Heart right ventricle (tissue), 16 donors: ENCODE measurements around the gene SYNJ2. TPM values are rescaled to one million over a fixed set of nuclear protein-coding genes. Genes with fewer than 3 reads are reported as not detected.

ENCODE experiments used
- ATAC-seq, 8 donors: fragments of 200-7000 bp; cut with Tn5 transposase; one replicate each; pipeline ENCODE4 v1.9.1; 2020; ENCODE audit warnings: mild to moderate bottlenecking in 8 of 8, moderate library complexity in 8 of 8, moderate number of reproducible peaks in 1 of 8
- DNase-seq, 2 donors: peaks; one replicate each; pipeline ENCODE4 v3.0.0-alpha.2; 2020
- H3K27ac ChIP-seq, 10 donors: fragments of 200-600 bp; sonication (generic) in 2 of 10; one replicate each; pipeline versions ENCODE4 v1.5.0 to v1.8.0; 2020 to 2022; ENCODE audit warnings: mild to moderate bottlenecking in 3 of 10
- H3K27me3 ChIP-seq, 7 donors: fragments of 200-600 bp; one replicate each; pipeline ENCODE4 v1.8.0; 2021 to 2022; ENCODE audit warnings: mild to moderate bottlenecking in 2 of 7
- H3K36me3 ChIP-seq, 9 donors: fragments of 200-600 bp; sonication (generic) in 1 of 9; one replicate each; pipeline versions ENCODE4 v1.5.0 to v1.8.0; 2020 to 2022; ENCODE audit warnings: mild to moderate bottlenecking in 2 of 9
- H3K4me1 ChIP-seq, 9 donors: fragments of 200-600 bp; sonication (generic) in 1 of 9; one replicate each; pipeline versions ENCODE4 v1.5.0 to v1.8.0; 2020 to 2022; ENCODE audit warnings: mild to moderate bottlenecking in 4 of 9
- H3K4me3 ChIP-seq, 10 donors: fragments of 200-600 bp; sonication (generic) in 2 of 10; one replicate each; pipeline versions ENCODE4 v1.5.0 to v1.8.0; 2020 to 2022; ENCODE audit warnings: mild to moderate bottlenecking in 7 of 10, moderate library complexity in 2 of 10
- H3K9me3 ChIP-seq, 11 donors: fragments of 200-600 bp in 10 of 11; sonication (generic) in 2 of 11; one replicate each; pipeline versions ENCODE4 v1.5.0 to v1.8.0; 2013 to 2022; ENCODE audit warnings: mild to moderate bottlenecking in 2 of 11, control low read depth in 1 of 11, moderate library complexity in 1 of 11
- WGBS, 2 donors: extraction: QIAGEN DNeasy Blood & Tissue Kit; methylation state at CpG; one replicate each; pipeline ENCODE4 v1.1.7; 2013; ENCODE audit warnings: inconsistent platforms in 1 of 2; 5-methylcytosine and 5-hydroxymethylcytosine counted together
- intact Hi-C, 10 donors: fragments of 100-400 bp; cut with DNase I; formaldehyde crosslinking; loops; one replicate each; pipeline versions ENCODE4 v1.11.1 to v1.14.2; 2022
- polyA plus RNA-seq, 2 donors: library from polyadenylated mRNA; stranded (reverse); fragments of 200-250 nt; gene quantifications; one replicate each; pipeline ENCODE4 v1.2.3, GENCODE V29; 2013
- total RNA-seq, 10 donors: library from RNA; stranded (reverse); fragmentation: NEBNext Ultra II Directional in 3 of 10; extraction: Animal tissue kit (Norgen Biotek cat#: 25700) in 3 of 10; gene quantifications; one replicate each; pipeline versions ENCODE4 v1.2.1 to v1.2.4, GENCODE V29; 2021 to 2023
- TF ChIP-seq, protein P1 (sequence below), 9 donors: fragments of 200-600 bp; sonication (generic) in 2 of 9; IDR thresholded peaks; one replicate each; pipeline versions ENCODE4 v1.5.0 to v1.8.0; 2021 to 2022; ENCODE audit warnings: antibody characterized with exemption in 9 of 9, mild to moderate bottlenecking in 5 of 9, moderate library complexity in 1 of 9
- donor health status: Arrhythmogenic right ventricular cardiomyopathy.
- donor health status: ischemic (EF 13 %, LVEDD 7.1; RV severe dilation, severe dysfunction).
- donor health status: healthy with polysubstance abuse.
- donor health status: DM: no; HTN: yes; CAD: no.
- donor health status: DM: no; HTN: no; CAD: no.
- donor health status: ischemic (EF 25% LVEDD 6.9; RV normal size, moderate dysfunction).
- donor health status: ischemic (EF 25% LVEDD 5.7; RV mildly dilated, moderate dysfunction).
- donor health status: healthy.
- donor health status: DM: yes; HTN: yes; CAD: no.
- donor health status: Ischemic cardiomyopathy.
- donor health status: ischemic (EF 35%, LVEDD 5.7; RV mildly dilated, moderate dysfunction).
- donor health status: nonischemic (EF 11% LVEDD 7.7; RV severe dilation, severe dysfunction).
- donor health status: DM: yes; HTN: yes; CAD: no.
- donor health status: PGD.
- donor health status: ischemic (EF 29% LVEDD 5.4; RV normal size, mild dysfunction).
- donor health status: nonischemic (EF 23%, LVEDD 6.1; RV moderate dilation, normal function).

Gene SYNJ2
- total and polyA plus RNA-seq, 12 donors = 14.0 to 27.8 (median 19.0) TPM

DNA sequence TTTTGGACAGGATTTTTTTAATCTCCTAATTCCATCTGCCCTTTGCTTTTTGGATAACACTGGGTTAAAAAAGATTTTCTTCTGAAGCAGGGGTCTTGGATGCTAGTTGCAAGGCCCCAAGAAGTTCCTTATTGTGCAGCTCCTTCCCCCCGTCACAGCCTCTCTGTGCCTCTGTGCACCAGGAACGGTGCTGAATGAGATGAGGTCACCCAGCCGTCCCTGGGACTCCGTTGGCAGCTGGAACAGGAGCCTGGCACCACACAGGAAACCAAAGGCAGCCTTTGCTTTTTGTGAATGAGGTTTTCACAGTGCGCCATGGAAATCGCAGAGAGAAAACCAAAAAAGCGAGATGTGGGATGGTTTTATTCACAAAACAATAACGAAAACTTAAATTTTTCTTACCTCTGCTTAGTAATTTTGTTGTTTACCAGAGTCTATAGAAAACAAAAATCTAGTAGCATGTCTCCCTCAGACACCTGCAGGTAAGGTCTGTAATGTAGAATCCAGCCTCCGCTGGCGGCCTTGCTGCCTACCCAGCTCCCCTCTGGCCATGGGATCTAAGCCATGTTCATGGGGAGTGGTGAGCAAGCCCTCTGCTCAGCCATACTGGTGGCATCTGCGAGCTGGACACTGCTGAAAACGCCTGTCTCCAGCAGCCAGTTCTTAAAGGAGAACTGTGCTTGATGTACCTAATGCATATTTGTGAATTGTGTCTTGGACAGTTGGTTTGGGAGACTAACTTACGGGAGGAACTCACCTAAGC is 40.4 kb upstream of the SYNJ2 start:
- DNase-seq = no peak
- Histone ChIP-seq H3K4me1 (peaks cover 0 to 5% (median 0%) of the 10 kb centered on the region in 9 donors), H3K27ac (no peak overlapping the region), H3K9me3 (no peaks in the 10 kb centered on the region), H3K36me3 (peaks cover 0 to 100% (median 73%) of the 10 kb centered on the region in 9 donors), H3K27me3 (no peaks in the 10 kb centered on the region), H3K4me3 (no peak overlapping the region)
- intact Hi-C loops = no loop called here
- ATAC-seq = peak in 1 of 8 donors; percentile 8
- 88 to 92% methylated on average over 13 of the region's 13 CpGs for WGBS, 2 donors
- TF ChIP-seq, protein P1, sequence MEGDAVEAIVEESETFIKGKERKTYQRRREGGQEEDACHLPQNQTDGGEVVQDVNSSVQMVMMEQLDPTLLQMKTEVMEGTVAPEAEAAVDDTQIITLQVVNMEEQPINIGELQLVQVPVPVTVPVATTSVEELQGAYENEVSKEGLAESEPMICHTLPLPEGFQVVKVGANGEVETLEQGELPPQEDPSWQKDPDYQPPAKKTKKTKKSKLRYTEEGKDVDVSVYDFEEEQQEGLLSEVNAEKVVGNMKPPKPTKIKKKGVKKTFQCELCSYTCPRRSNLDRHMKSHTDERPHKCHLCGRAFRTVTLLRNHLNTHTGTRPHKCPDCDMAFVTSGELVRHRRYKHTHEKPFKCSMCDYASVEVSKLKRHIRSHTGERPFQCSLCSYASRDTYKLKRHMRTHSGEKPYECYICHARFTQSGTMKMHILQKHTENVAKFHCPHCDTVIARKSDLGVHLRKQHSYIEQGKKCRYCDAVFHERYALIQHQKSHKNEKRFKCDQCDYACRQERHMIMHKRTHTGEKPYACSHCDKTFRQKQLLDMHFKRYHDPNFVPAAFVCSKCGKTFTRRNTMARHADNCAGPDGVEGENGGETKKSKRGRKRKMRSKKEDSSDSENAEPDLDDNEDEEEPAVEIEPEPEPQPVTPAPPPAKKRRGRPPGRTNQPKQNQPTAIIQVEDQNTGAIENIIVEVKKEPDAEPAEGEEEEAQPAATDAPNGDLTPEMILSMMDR (IDR thresholded peaks at IDR 0.05) = no peak

DNA sequence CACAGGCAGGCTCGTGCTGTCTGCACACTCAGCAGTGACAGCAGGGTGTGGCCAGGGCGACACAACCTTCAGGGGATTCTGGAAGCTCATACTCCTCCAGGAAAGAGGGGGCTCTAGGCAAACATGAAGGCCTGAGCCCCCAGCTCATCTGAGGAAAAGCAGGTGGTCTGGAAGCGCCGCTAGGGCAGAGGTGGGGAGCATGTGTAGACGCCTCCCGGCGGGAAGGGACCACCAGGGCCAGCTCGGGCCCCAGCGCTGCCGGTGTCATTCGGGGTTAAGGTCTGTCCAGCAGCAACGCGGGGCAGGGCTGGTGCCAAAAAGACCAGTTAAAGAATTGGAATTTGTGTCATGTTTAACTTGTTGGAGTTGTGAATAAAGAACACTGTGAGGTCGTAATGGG is 39.3 kb upstream of the SYNJ2 start:
- peaks cover 0 to 94% (median 66%) of the 10 kb centered on the region in 9 donors for H3K36me3 ChIP-seq
- H3K4me3 ChIP-seq = no peak overlapping the region
- ATAC-seq (no peak), DNase-seq (no peak)
- WGBS, 2 donors = 89 to 92% methylated on average over 14 of the region's 14 CpGs
- intact Hi-C loops = no loop called here
- TF ChIP-seq, protein P1 (IDR thresholded peaks at IDR 0.05) = no peak
- H3K9me3 ChIP-seq = no peaks in the 10 kb centered on the region
- no peaks in the 10 kb centered on the region for H3K27me3 ChIP-seq
- H3K4me1 ChIP-seq = peaks cover 0 to 5% (median 0%) of the 10 kb centered on the region in 9 donors
- H3K27ac ChIP-seq = no peak overlapping the region

DNA sequence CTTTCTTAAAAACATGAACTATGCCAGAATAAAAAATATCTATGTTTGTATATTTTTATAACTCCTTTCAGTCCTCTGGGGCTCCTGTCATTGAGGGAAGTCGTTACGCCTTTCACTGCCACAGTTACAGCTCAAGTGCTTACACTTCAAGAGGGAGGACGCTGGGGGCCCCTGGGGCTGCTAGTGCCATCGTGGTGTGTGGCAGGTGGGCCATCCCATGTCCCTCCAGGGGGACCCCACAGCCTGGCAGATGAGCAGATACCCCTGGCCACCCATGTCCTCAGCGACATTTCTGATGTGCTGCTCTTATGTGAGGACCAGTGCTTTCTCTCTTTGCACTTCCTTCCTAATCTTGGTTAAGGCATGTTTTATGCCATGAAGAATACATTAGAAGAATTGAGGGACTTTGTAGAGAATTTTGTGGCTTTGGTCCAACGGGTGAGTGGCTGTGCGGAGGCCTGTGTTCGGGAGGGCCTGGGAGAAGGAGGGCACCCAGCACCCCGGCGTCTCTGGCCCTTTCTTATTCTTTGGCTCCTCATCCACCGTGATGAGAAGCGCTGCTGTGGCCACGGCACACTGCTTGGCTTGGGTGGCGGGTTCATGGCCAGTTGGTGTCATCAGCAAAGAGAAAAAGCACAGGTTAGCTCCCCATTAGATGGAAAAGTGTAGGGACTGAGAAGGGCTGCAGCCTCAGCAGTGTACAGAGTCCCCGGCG is 38.3 kb upstream of the SYNJ2 start:
- H3K9me3 ChIP-seq = no peaks in the 10 kb centered on the region
- intact Hi-C loops = no loop called here
- WGBS, 2 donors = 89 to 90% methylated on average over 16 of the region's 16 CpGs
- peaks cover 0 to under 1% (median 0%) of the 10 kb centered on the region in 9 donors for H3K4me1 ChIP-seq
- TF ChIP-seq, protein P1 (IDR thresholded peaks at IDR 0.05) = no peak
- no peak overlapping the region for H3K27ac ChIP-seq
- H3K4me3 ChIP-seq = no peak overlapping the region
- H3K27me3 ChIP-seq = no peaks in the 10 kb centered on the region
- DNase-seq = no peak
- peaks cover 0 to 83% (median 58%) of the 10 kb centered on the region in 9 donors for H3K36me3 ChIP-seq
- ATAC-seq = no peak

DNA sequence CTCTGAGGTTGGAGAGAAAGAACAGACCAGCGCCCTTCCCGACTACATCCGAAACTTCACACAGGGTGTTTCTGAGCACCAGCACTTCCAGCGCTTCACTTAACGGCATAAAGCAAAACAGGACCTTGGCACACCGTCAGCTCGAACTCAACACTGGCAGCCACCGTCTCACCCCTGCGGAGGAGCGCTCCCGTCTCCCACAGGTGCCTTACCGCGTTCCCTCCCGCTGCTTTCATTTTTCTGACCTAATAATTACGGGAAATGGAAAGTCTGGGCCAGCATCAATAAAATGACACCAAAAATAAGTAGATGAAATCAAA is 37.7 kb upstream of the SYNJ2 start:
- H3K9me3 ChIP-seq = peaks cover 0 to 2% (median 0%) of the 10 kb centered on the region in 11 donors
- H3K36me3 ChIP-seq = peaks cover 0 to 78% (median 52%) of the 10 kb centered on the region in 9 donors
- no peaks in the 10 kb centered on the region for H3K27me3 ChIP-seq
- no peak for ATAC-seq
- no peak overlapping the region for H3K4me3 ChIP-seq
- intact Hi-C loops = no loop called here
- WGBS, 2 donors = 94 to 96% methylated on average over 15 of the region's 15 CpGs
- no peaks in the 10 kb centered on the region for H3K4me1 ChIP-seq
- DNase-seq = no peak
- no peak overlapping the region for H3K27ac ChIP-seq
- TF ChIP-seq, protein P1 (IDR thresholded peaks at IDR 0.05) = no peak
